ENCODE measurements around the gene HACE1.
"Not testable (repeated sequence)": the region's sequence is repeated elsewhere in the genome, so short reads cannot be mapped to it uniquely, and the experiment has no call there.

HACE1 gene

DNA sequence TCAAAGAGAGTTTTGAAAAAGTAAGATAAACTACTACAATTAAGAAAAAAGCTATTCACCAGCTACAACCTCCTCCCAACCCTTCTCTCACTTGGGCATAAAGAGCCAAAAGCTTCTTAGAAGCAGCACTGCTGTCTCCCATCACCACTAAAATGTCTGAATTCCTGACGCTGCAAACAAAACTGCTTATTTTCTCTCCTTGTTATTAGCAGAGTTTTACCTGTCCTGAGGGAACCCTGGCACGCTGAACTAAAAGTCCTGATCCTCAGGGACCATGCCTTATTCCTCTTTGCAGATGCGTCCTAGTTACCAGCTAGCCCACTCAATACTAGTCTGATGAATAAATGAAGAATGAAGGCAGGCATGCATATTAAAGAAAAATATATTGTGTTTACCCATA lies 1.1 kb downstream of the HACE1 start:
- peak overlapping the region; percentile 79 for H3K4me3 ChIP-seq (ENCODE audit: control insufficient read depth, low read depth, low read length)
- no peak for TF ChIP-seq CTCF (conservative IDR thresholded peaks at IDR 0.05; ENCODE audit: control insufficient read depth, insufficient read depth, low read depth, low read length)
- no peak for DNase-seq (ENCODE audit: low read depth)

GRCh38 chr6:104855507-104855906 lies 4.2 kb downstream of the HACE1 start:
- DNase-seq (ENCODE audit: low read depth), result peak; percentile 61
- H3K4me3 ChIP-seq (ENCODE audit: control insufficient read depth, low read depth, low read length), result no peak overlapping the region
- no peak for TF ChIP-seq CTCF (conservative IDR thresholded peaks at IDR 0.05; ENCODE audit: control insufficient read depth, insufficient read depth, low read depth, low read length)

DNA sequence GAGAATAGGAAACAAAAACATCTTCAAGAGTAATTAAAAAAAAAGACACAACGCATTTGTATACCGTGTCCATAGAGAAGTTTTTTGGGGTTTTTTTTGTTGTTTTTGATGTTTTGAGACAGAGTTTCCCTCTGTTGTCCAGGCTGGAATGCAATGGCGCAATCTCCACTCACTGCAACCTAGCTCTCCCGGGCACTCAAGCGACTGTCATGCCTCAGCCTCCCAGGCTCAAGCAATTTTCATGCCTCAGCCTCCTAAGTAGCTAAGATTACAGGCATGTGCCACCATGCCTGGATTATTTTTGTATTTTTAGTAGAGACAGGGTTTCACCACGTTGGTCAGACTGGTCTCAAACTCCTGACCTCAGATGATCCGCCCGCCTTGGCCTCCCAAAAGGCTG lies 12.0 kb downstream of the HACE1 start:
- not testable (repeated sequence) for H3K4me3 ChIP-seq (ENCODE audit: control insufficient read depth, low read depth, low read length); DNase-seq (ENCODE audit: low read depth)

DNA sequence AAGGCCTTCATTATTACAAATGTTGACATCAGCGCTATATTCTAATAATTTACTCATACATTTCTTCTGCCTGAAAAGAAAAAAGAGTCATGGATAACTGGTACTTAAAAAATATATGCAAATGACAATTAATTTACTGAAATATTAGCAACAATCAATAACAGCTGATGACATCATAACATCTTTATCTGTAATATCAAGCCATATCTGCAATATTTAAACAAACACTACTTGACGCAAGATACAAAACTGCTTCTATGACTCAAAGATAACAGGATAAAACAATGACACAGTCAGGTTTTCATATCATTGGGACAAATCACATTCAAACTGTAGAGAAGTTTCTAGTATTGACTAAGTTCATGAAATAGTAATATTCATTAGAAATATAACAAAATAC lies 16.5 kb downstream of the HACE1 start:
- TF ChIP-seq CTCF (conservative IDR thresholded peaks at IDR 0.05; ENCODE audit: control insufficient read depth, insufficient read depth, low read depth, low read length), result no peak
- no peak overlapping the region for H3K4me3 ChIP-seq (ENCODE audit: control insufficient read depth, low read depth, low read length)
- DNase-seq (ENCODE audit: low read depth), result no peak

DNA sequence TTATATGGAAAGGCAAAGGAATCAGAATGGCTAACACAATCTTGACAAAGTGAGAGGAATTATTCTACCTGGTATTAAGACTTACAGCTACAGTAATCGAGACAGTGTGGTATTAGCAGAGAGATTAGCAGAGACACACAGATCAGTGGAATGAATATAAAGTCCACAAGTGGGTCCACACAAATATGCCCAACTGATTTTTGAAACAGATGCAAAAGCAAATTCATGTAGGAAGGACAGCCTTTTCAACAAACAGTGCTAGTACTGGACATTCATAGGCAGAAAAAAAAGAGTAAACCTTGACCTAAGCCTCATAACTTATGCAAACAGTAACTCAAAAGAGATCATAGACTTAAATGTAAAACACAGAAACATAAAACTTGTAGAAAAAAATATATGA lies 22.6 kb downstream of the HACE1 start:
- no peak for TF ChIP-seq CTCF (conservative IDR thresholded peaks at IDR 0.05; ENCODE audit: control insufficient read depth, insufficient read depth, low read depth, low read length)
- DNase-seq (ENCODE audit: low read depth), result no peak
- no peak overlapping the region for H3K4me3 ChIP-seq (ENCODE audit: control insufficient read depth, low read depth, low read length)

DNA sequence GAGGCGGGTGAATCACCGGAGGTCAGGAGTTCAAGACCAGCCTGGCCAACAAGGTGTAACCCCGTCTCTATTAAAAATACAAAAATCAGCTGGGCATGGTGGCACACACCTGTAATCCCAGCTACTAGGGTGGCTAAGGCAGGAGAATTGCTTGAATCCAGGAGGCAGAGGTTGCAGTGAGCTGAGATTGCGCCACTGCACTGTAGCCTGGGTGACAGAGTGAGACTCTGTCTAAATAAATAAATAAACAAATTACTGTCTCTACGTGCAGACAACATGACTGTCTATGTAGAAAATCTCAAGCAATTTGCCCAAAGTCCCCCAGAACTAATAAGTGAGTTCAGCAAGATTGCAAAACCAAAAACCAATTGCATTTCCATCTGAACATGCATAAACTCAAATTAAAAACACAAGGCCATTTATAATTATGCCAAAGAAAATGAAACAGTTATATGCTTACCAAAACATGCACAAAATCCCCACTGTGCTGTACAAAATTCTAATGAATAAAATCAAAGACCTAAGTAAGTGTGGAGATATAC lies 23.2 kb downstream of the HACE1 start:
- H3K4me3 ChIP-seq (ENCODE audit: control insufficient read depth, low read depth, low read length); DNase-seq (ENCODE audit: low read depth): not testable (repeated sequence)

DNA sequence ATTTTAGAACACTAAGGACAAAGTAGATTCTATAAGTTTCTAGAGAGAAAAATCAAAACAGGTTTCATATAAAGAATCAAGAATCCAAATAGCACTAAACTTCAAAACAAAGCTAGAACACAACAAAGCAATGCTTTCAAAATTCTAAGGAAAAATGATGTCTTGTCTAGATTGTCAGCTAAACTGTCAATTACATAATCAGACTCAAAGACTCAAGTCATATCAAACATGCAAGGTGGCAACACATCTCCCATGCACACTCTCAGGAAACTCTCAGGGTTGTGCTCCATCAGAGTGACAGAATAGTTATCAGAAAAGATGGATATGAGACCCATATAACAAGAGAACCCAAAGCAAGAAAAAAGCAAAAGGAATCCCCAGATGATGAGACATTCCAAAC lies 23.9 kb downstream of the HACE1 start:
- H3K4me3 ChIP-seq (ENCODE audit: control insufficient read depth, low read depth, low read length), result no peak overlapping the region
- DNase-seq (ENCODE audit: low read depth), result no peak
- TF ChIP-seq CTCF (conservative IDR thresholded peaks at IDR 0.05; ENCODE audit: control insufficient read depth, insufficient read depth, low read depth, low read length), result no peak

DNA sequence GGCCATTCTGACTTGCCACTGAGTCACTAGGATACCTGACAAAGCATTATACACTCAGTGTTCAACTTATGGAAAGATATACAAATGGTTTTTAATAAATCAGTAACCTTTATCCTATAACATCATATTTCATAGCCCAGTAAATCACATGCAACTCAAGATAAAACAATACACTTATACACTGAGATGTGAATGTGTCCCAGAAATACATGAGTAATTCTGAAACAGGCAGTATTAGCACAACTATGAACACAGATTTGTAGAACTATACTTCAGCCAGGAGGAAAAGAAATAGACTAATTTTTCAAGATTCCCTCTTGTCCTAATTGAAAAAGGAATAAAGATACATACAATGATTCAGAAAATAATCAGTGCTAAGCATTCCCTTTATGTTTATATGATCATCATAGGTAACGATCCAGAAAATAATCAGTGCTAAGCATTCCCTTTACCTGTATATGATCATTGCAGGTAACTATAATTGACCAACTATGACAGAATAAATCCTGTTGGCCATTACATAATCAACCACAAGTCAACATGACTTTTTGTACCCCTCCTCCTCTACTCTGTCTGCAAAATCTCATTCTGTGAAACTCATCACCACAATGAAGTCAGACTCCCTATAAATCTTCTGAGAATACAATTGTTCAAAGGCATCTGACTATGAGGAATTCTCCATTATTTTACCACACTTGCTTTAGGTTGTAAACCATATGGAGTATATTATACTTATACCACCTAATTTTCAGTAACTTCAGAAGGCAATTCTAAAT lies 30.3 kb downstream of the HACE1 start:
- no peak overlapping the region for H3K4me3 ChIP-seq (ENCODE audit: control insufficient read depth, low read depth, low read length)
- peak; percentile 0 for DNase-seq (ENCODE audit: low read depth)
- TF ChIP-seq CTCF (conservative IDR thresholded peaks at IDR 0.05; ENCODE audit: control insufficient read depth, insufficient read depth, low read depth, low read length), result no peak

Data from fibroblast of mammary gland (primary cell).